K562 (cell line): Measurements from ENCODE around the gene ANAPC5. TPM values are rescaled to one million over a fixed set of nuclear protein-coding genes. Genes with fewer than 3 reads are reported as not detected.
A peak's percentile ranks its signal among the peaks of the same experiment; 100 is the strongest.
"Not testable (repeated sequence)": the region's sequence is repeated elsewhere in the genome, so short reads cannot be mapped to it uniquely, and the experiment has no call there.

Experiments used
- ATAC-seq: fragments of 200-7000 bp; cut with Tn5 transposase; 3 replicates; pipeline ENCODE4 v1.9.1; 2020; ENCODE audit warnings: moderate library complexity
- BruUV-seq: library from RNA; stranded (reverse); fragments of 400-500 nt; replicated peaks from 2 replicates; lab custom pipeline; 2021; lab: Mats Ljungman, UMichigan
- CTCF ChIA-PET: fragments of 300-600 bp; formaldehyde crosslinking; extraction: SDS; loops from one replicate; lab custom pipeline; 2021; ENCODE audit warnings: low intra/inter-chr PET ratio; lab: Yijun Ruan, JAX
- POLR2A ChIA-PET: fragments of 300-600, 350-650 bp; sonication (Branson Sonifier 250); formaldehyde crosslinking; extraction: SDS; loops from one replicate; lab custom pipeline; 2021; ENCODE audit warnings: antibody characterized with exemption, inconsistent platforms; lab: Yijun Ruan, JAX
- DNase-seq, 4 experiments: peaks; one replicate each; pipeline versions ENCODE4 v3.0.0 to v3.0.0-alpha.2; 2011 to 2018; ENCODE audit warnings: low spot score in 3 of 4, mixed read lengths in 3 of 4; ENCODE audit errors: extremely low read depth in 1 of 4
- FAIRE-seq: peaks from 2 replicates; lab custom pipeline; 2011; peaks lifted over from hg19 to GRCh38; lab: Jason Lieb, UNC
- H2AFZ ChIP-seq: 2 replicates; pipeline ENCODE4 v1.6.0; 2011; ENCODE audit warnings: low read depth, low read length, control low read depth, inconsistent platforms
- H3K27ac ChIP-seq: fragments of 200-600 bp; 3 replicates; pipeline ENCODE4 v1.8.0; 2011; ENCODE audit warnings: low read depth, mild to moderate bottlenecking, control low read depth, inconsistent platforms, low read length, moderate library complexity, mixed read lengths; ENCODE audit errors: extremely low read depth
- H3K27me3 ChIP-seq, 2 experiments: fragments of 300-600 bp in 1 of 2; 2 replicates in 1 of 2; 3 replicates in 1 of 2; pipeline versions ENCODE4 v1.6.0 to v1.8.0; 2011; ENCODE audit warnings: inconsistent platforms in 2 of 2, low read length in 2 of 2, mild to moderate bottlenecking in 1 of 2, mixed read lengths in 1 of 2, moderate library complexity in 1 of 2; ENCODE audit not compliant: control insufficient read depth in 2 of 2, insufficient read depth in 2 of 2
- H3K36me3 ChIP-seq: fragments of 300-600 bp; 3 replicates; pipeline ENCODE4 v1.8.0; 2011; ENCODE audit warnings: mild to moderate bottlenecking, low read length, inconsistent platforms; ENCODE audit not compliant: control insufficient read depth, insufficient read depth
- H3K4me1 ChIP-seq, 2 experiments: fragments of 200-600 bp in 1 of 2; replicated peaks in 1 of 2; 2 replicates in 1 of 2; 3 replicates in 1 of 2; pipeline versions ENCODE4 v1.5.1 to v1.8.0; 2011; ENCODE audit warnings: inconsistent platforms in 2 of 2, low read length in 2 of 2, mild to moderate bottlenecking in 1 of 2, mixed read lengths in 1 of 2, moderate library complexity in 1 of 2; ENCODE audit not compliant: control insufficient read depth in 2 of 2, insufficient read depth in 2 of 2
- H3K4me2 ChIP-seq: 2 replicates; pipeline ENCODE4 v1.6.1; 2011; ENCODE audit warnings: low read length, control low read depth, inconsistent platforms, mixed read lengths; ENCODE audit not compliant: insufficient read depth
- H3K4me3 ChIP-seq: fragments of 200-600 bp; sonication (generic), shearing (Covaris generic); 2 replicates; pipeline ENCODE4 v1.5.1; 2016; ENCODE audit warnings: control low read depth, inconsistent platforms
- H3K79me2 ChIP-seq: fragments of 200-600 bp; 3 replicates; pipeline ENCODE4 v1.8.0; 2011; ENCODE audit warnings: low read length, inconsistent platforms; ENCODE audit not compliant: control insufficient read depth, insufficient read depth
- H3K9ac ChIP-seq, 2 experiments: 2 replicates each; pipeline versions ENCODE4 v1.6.0 to v1.6.1; 2011; ENCODE audit warnings: low read depth in 2 of 2, low read length in 2 of 2, control low read depth in 1 of 2, inconsistent platforms in 1 of 2, mild to moderate bottlenecking in 1 of 2, mixed read lengths in 1 of 2; ENCODE audit not compliant: insufficient read depth in 1 of 2
- H3K9me1 ChIP-seq: one replicate; pipeline ENCODE4 v1.6.0; 2011; ENCODE audit warnings: inconsistent platforms, mild to moderate bottlenecking, low read length, moderate library complexity; ENCODE audit not compliant: control insufficient read depth, insufficient read depth
- H3K9me3 ChIP-seq: replicated peaks from 2 replicates; pipeline ENCODE4 v1.5.1; 2011; ENCODE audit warnings: low read depth, low read length, inconsistent platforms; ENCODE audit not compliant: control insufficient read depth, insufficient read depth
- H4K20me1 ChIP-seq: replicated peaks from 2 replicates; pipeline ENCODE4 v1.6.1; 2011; ENCODE audit warnings: low read length, inconsistent platforms, mixed read lengths; ENCODE audit not compliant: control insufficient read depth, insufficient read depth
- ARNT ChIP-seq, 2 experiments: fragments of 450-650 bp; IDR thresholded peaks; 2 replicates each; pipeline ENCODE4 v1.6.1; 2016; ENCODE audit warnings: mild to moderate bottlenecking in 1 of 2
- DLX4 ChIP-seq: fragments of 250-450 bp; sonication (Bioruptor Pico); IDR thresholded peaks from 2 replicates; pipeline ENCODE4 v1.6.1; 2021; ENCODE audit warnings: mild to moderate bottlenecking
- E2F1 ChIP-seq: sonication (generic); formaldehyde crosslinking; IDR thresholded peaks from 2 replicates; pipeline ENCODE4 v1.8.1; 2023; ENCODE audit warnings: mild to moderate bottlenecking, missing genetic modification reagents, moderate library complexity
- HDGF ChIP-seq: fragments of 450-650 bp; IDR thresholded peaks from 2 replicates; pipeline ENCODE4 v1.6.1; 2016
- HIVEP1 ChIP-seq: fragments of 250-450 bp; sonication (Bioruptor Pico); IDR thresholded peaks from 2 replicates; pipeline ENCODE4 v1.4.0; 2020; ENCODE audit warnings: mild to moderate bottlenecking
- LARP7 ChIP-seq: fragments of 450-650 bp; IDR thresholded peaks from 2 replicates; pipeline ENCODE4 v1.6.1; 2016
- NCOA4 ChIP-seq: fragments of 450-650 bp; IDR thresholded peaks from 2 replicates; pipeline ENCODE4 v1.6.1; 2018; ENCODE audit warnings: mild to moderate bottlenecking; ENCODE audit not compliant: partially characterized antibody
- PTBP1 ChIP-seq: fragments of 200-400 bp; formaldehyde crosslinking; IDR thresholded peaks from 2 replicates; pipeline ENCODE4 v1.6.1; 2017; ENCODE audit warnings: low read depth, low read length
- ZBTB49 ChIP-seq: sonication (generic); formaldehyde crosslinking; IDR thresholded peaks from 2 replicates; pipeline ENCODE4 v1.8.0; 2022; ENCODE audit warnings: missing genetic modification reagents, mild to moderate bottlenecking, borderline replicate concordance
- WGBS: fragments of 100-300 bp; shearing (Covaris generic); methylation state at CpG from one replicate; pipeline ENCODE4 v1.1.6; 2016; ENCODE audit warnings: low coverage, mixed read lengths; ENCODE audit not compliant: insufficient coverage; ENCODE audit errors: missing lambda C conversion rate; 5-methylcytosine and 5-hydroxymethylcytosine counted together
- in situ Hi-C: fragments of 300-500 bp; cut with MboI; formaldehyde crosslinking; loops from 4 replicates; pipeline ENCODE4 v1.15.0; 2018; ENCODE audit warnings: inconsistent platforms, mixed read lengths
- intact Hi-C: fragments of 100-400 bp; cut with micrococcal nuclease; formaldehyde crosslinking; loops from 2 replicates; pipeline ENCODE4 v1.14.2; 2022
- polyA plus RNA-seq, 8 experiments: library from polyadenylated mRNA; depleted of rRNA in 4 of 8; stranded (reverse) in 5 of 8; unstranded in 3 of 8; fragments of >200 nt; fragmentation: Nextera tagmentation in 2 of 8; fragmentation: Illumina TruSeq in 1 of 8; extraction: Ambion mirVana in 2 of 8; extraction: Trizol in 1 of 8; gene quantifications; 2 replicates each; pipeline versions ENCODE4 v1.2.1 to v1.2.3, GENCODE V29; 2011 to 2014; ENCODE audit warnings: inconsistent platforms in 1 of 8, missing spikeins in 1 of 8
- total RNA-seq, 7 experiments: library from RNA; depleted of rRNA in 6 of 7; stranded (reverse); fragments of >200 nt in 6 of 7; fragmentation: Illumina TruSeq in 2 of 7; extraction: Trizol in 2 of 7; gene quantifications; 2 replicates each; pipeline versions ENCODE4 v1.2.1 to v1.2.3, GENCODE V29; 2011 to 2021; ENCODE audit warnings: low replicate concordance in 1 of 7

The ANAPC5 gene
- total and polyA plus RNA-seq, 9 of the 15 experiments (the other 6 are each of a cell fraction or from before 2014, with no cell fraction given), result 136 to 315 (median 197) TPM

- H3K36me3 ChIP-seq, H3K27me3 ChIP-seq, CTCF ChIA-PET, H4K20me1 ChIP-seq, H3K9ac ChIP-seq, FAIRE-seq, BruUV-seq, H3K9me3 ChIP-seq, ATAC-seq, DNase-seq, H3K27ac ChIP-seq, H3K9me1 ChIP-seq, in situ Hi-C loops, H2AFZ ChIP-seq, intact Hi-C loops, H3K4me2 ChIP-seq, H3K4me3 ChIP-seq: not testable (repeated sequence)
- 97% methylated on average over 10 of the region's 13 CpGs for WGBS
- Histone ChIP-seq H3K79me2 (peaks cover 29% of the 10 kb centered on the region), H3K4me1 (peaks cover 12 to 22% of the 10 kb centered on the region in 2 experiments; a peak in 4 of 5 replicates)
- POLR2A ChIA-PET, result interaction anchor here (1.9 kb wide), 1 partner anchor 13 kb away, joined by 7 read pairs; no protein-coding TSS in a partner anchor
Measured at GRCh38 chr12:121298411-121298810, 53.8 kb downstream of the ANAPC5 start.

GRCh38 chr12:121297435-121297991, 54.7 kb downstream of the ANAPC5 start:
- H4K20me1 ChIP-seq, result no peaks in the 10 kb centered on the region; the same call in 1 of the 2 replicates
- peaks cover 12 to 22% of the 10 kb centered on the region in 2 experiments; a peak in 4 of 5 replicates for H3K4me1 ChIP-seq
- peak overlapping the region; percentile 79 for H3K27ac ChIP-seq
- H3K4me3 ChIP-seq, result peak overlapping the region; percentile 88
- peaks cover 35% of the 10 kb centered on the region for H3K79me2 ChIP-seq
- H3K36me3 ChIP-seq, result peaks cover 13% of the 10 kb centered on the region; the same call in 1 of the 3 replicates
- FAIRE-seq (peak; percentile 80), ATAC-seq (peak; percentile 60), DNase-seq (peak; percentile 34 to 63 (median 52))
- no peaks in the 10 kb centered on the region for H3K27me3 ChIP-seq
- no peaks in the 10 kb centered on the region for H3K9me3 ChIP-seq
- ChIA-PET POLR2A (interaction anchor here (0.6 to 1.9 kb wide), 8 partner anchors 9 to 832 kb away, joined by 3 to 7 read pairs (median 3); no protein-coding TSS in a partner anchor), CTCF (interaction anchor here (0.5 kb wide), 1 partner anchor 293 kb away, joined by 3 read pairs; no protein-coding TSS in a partner anchor)
- intact Hi-C loops (no loop called here), in situ Hi-C loops (no loop called here)
- H3K9me1 ChIP-seq, result no peaks in the 10 kb centered on the region
- H2AFZ ChIP-seq, result peak overlapping the region; percentile 96
- BruUV-seq, result no TSS peak
- H3K4me2 ChIP-seq, result peak overlapping the region; percentile 86
- WGBS, result 9% methylated on average over 17 of the region's 21 CpGs
- H3K9ac ChIP-seq, result peak overlapping the region; percentile 65 to 98
- TF ChIP-seq NCOA4 (no peak), PTBP1 (no peak), HDGF (no peak), DLX4 (CRISPR knock-in tag) (no peak), HIVEP1 (no peak), LARP7 (no peak), ARNT (IDR thresholded peaks at IDR 0.05) (no peak), E2F1 (CRISPR knock-in tag) (no peak), ZBTB49 (CRISPR knock-in tag) (no peak)
